ENCODE results near the gene TRAK1. TPM values are rescaled to one million over a fixed set of nuclear protein-coding genes. Genes with fewer than 3 reads are reported as not detected.
"Not testable (repeated sequence)": the region's sequence is repeated elsewhere in the genome, so short reads cannot be mapped to it uniquely, and the experiment has no call there.

Gene TRAK1
- total RNA-seq, 1 donor from 2014 or later, result 21.2 TPM

DNA sequence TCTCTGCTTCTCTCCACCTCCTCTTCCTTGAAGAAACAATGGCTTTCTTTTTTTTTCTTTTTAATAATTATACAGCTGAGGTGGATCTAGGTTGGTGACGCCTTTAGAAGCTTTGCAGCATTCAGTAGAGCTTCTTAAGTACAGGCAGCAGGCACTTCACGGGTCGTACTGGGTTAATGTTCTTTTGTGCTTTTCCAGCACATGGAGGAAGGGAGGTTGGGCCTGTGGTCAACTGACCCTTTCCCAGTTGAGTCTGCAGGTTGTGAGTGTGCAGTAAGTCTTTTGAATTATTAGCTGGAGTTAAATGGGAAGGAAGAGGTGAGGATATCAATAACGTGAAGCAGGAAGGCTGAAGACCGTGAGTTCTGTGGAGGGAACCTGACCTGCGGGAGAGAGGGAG, 7.0 kb downstream of the TRAK1 start:
- no peak for ATAC-seq

DNA sequence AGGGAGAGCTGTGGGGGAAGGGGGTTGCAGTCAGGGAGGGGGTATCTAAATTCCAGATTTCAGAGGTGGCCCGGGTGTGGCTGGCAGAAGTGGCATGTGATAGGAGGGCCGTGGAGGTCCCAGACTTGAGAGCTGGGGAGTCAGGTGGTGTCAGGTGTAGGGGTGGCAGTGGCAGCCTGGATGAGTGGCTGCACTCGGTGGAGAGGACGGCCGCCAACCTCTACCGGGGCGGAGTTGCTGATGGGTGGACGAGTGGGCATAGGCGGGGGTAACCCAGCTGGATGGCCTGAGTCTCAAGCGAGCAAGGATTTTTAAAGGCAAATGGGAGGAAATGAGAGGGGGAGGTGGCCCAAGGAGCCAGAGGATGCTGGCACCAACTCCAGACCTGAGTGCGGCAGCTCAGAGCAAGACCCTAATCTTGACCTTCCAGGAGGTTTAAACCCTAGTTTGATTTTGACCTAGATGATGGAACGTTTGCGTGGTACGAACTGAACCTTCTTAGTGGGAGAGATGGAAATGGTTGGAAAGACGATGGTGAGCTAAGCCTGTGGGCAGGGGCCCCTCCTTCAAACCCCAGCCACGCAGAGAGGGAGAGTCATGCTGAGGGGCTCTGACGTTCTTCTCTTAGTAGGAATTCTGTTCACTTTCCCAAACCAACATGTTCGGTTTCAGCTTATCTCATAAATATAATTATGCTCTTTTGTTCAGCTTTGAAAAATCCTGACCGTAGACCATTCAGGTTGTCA, 8.0 kb downstream of the TRAK1 start:
- peak; percentile 9 for ATAC-seq

DNA sequence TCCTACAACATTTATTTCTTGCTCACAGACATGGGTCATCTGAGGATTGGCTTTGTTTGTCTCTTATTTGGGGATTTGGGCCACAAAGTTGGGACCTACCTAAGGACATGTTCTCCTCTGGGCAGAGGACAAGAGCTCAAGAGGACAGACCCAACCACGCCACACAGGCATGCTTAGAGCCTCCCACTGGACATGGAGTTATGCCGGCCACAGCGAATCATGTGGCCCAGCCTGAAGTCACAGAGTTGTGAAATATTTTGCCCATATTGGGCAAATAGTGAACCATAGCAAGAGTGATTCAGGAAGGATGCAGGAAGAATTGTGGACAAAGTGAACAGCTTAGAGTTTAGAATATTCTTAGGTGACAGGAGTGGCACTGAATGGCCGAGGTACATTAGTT, 9.9 kb downstream of the TRAK1 start:
- ATAC-seq, result peak; percentile 45

DNA sequence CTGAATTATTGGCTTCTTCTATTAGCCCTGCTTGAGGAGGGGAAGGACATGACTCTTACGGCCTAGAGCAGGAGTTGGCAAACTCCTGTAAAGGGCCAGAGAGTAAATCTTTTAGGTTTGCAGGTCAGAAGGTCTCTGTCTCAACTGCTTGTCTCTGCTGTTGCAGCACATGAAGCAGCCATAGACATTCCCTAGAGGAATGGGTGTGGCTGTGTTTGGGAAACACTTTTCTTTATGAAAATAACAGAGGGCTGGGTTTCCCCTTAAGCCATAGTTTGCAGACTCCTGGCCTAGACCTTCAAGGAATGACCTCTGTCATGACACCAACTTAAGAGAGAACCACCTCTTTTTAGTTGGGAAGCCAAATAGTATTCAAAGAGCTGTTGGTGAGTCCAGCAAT, 10.3 kb downstream of the TRAK1 start:
- ATAC-seq, result peak; percentile 17

GRCh38 chr3:42102571-42102970, 11.4 kb downstream of the TRAK1 start:
- peak; percentile 44 for ATAC-seq

DNA sequence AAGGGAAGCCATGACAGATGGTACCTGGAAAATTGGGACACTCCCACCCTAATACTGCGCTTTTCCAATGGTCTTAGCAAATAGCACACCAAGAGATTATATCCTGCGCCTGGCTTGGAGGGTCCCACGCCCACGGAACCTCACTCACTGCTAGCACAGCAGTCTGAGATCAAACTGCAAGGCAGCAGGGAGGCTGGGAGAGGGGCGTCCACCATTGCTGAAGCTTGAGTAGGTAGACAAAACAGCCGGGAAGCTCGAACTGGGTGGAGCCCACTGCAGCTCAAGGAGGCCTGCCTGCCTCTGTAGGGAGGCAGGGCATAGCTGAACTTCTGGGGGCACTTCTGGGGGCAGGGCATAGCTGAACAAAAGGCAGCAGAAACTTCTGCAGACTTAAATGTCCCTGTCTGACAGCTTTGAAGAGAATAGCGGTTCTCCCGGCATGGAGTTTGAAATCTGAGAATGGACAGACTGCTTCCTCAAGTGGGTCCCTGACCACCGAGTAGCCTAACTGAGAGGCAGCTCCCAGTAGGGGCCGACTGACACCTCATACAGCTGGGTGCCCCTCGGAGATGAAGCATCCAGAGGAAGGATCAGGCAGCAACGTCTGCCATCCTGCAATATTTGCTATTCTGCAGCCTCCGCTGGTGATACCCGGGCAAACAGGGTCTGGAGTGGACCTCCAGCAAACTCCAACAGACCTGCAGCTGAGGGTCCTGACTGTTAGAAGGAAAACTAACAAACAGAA, 12.9 kb downstream of the TRAK1 start:
- ATAC-seq, result not testable (repeated sequence)

DNA sequence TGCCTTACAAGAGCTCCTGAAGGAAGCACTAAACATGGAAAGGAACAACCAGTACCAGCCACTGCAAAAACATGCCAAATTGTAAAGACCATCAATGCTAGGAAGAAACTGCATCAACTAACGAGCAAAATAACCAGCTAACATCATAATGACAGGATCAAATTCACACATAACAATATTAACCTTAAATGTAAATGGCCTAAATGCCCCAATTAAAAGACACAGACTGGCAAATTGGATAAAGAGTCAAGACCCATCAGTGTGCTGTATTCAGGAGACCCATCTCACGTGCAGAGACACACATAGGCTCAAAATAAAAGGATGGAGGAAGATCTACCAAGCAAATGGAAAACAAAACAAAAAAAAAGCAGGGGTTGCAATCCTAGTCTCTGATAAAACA, 14.8 kb downstream of the TRAK1 start:
- not testable (repeated sequence) for ATAC-seq

- no peak for ATAC-seq
Observed at GRCh38 chr3:42106646-42107045, 15.5 kb downstream of the TRAK1 start.

DNA sequence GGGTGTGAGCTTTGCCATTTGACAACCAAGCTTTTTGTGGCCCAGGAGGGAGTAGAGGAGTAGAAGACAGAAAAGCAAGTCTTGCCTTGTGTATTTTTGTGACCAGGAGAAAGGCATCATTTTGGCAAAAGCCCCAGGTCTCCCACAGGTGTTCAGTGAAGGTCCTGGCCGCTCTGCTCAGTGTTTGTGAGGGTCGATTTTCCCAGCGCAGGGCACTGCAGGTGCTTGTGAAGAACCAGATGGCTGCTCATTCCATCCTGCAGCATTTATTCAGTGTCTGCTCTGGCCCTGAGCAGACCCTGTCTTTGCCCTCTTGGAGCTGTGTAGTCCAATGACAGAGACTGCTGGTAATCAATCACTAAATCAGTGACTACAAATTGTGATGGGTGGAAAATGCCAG, 19.5 kb downstream of the TRAK1 start:
- ATAC-seq, result no peak

DNA sequence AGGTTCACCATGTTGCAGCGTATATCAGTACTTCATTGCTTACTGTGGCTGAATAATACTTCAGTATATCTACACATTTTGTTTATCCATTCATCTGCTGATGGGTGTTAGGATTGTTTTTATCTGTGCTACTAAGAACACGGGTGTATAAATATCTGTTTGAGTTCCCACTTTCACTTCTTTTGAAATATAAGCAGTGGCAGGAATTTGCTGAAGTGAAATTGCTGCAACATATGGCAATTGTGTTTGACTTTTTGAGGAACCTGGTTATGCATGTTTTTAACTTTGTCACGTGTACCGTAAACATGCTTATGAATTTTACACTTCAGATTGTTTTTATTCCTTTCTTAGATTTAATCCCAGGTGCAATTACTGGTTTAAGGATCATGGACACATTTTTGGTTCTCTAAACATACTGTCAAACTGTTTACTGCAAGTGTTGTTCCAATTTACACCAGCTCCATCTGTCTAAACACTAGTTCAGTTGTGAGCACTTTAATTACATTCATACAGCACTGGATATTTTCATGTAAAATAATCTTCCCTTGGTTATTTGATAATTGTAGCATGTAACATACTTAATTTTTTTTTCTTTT, 23.1 kb downstream of the TRAK1 start:
- ATAC-seq, result no peak

DNA sequence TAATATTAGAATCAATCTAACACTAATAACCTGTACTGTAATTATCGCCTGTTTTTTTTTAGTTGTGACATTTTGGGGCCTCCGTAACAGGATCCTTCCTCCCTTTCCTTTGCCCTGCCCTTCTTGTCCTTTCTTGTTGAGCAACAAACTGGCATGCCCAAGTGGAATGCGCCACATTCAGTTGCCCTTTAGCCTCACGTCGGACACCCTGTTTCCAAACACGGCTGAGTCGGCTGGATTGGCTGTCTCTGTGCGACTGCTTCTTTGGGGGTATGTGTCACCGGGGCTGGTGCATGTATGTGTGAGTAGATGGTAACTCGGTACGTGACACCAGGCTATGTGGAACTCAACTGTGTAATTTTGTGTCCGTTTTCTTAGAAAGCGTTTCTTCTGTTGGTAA, 24.1 kb downstream of the TRAK1 start:
- ATAC-seq, result no peak

GRCh38 chr3:42115946-42116345, 24.8 kb downstream of the TRAK1 start:
- ATAC-seq, result no peak

- no peak for ATAC-seq
Observed at GRCh38 chr3:42116466-42116865, 25.3 kb downstream of the TRAK1 start.

DNA sequence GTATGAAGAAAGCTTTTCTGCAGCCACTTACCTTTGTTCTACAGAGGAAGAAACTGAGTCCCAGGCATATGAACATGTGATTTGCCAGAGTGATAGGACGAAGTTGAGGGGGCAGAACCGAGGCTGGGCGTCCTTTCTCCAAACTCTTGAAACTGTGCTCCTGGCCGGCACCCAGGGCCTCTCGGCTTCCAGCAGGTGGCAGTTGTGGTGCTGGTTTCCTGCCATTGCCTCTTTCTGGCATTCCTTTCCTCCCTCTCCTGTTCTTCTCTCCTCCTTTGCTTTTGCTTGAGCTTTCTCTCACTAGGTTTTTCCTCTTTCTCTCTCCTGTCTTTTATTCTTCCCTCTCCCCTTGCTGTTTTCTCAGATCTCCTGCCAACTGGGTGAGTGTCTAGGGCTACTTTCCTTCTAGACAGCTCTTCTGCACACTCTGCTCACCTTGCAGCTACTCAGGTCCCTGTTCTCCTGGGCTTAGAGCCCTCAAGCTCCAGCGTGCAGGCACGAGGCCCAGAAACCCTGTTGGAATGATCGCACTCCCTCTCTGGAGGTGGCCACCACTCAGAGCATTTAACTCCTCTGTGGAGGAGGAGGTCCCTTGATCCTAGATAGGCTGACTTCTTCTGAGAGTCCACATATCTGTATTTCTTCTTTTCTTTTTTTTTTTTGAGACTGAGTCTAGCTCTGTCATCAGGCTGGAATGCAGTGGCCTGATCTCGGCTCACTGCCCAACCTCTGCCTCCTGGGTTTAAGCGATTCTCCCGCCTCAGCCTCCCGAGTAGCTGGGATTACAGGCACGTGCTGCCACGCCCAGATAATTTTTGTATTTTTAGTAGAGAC, 26.2 kb downstream of the TRAK1 start:
- ATAC-seq, result peak; percentile 27

DNA sequence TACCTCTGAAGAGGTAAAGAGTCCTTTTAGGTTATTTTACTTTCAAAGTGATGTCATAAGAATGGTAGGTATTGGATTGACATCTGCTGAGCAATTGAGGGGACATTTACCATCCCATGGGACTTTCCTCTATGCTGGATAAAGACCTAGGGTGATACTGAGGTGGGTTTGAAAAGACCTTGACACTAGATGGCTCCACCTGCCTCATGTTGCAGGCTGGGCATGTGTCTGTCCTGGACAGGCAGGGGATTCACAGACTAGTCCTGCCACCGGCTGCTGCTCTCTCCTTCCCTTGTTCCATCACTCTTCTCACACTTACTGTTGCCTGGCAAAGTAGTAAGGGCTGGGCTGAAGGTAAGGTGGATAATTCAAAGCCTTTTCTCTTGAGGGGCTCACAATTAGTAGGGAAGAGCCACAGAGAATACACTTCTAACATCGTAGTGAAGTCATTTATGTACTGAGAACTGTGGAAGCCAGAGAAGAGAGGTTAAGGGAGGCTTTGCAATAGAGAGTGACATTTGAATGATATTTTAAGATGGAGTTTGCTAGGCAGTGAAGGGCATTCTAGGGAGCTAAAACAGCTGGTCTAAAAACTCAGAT, 27.7 kb downstream of the TRAK1 start:
- peak; percentile 30 for ATAC-seq

GRCh38 chr3:42119561-42120355, 28.6 kb downstream of the TRAK1 start:
- no peak for ATAC-seq

DNA sequence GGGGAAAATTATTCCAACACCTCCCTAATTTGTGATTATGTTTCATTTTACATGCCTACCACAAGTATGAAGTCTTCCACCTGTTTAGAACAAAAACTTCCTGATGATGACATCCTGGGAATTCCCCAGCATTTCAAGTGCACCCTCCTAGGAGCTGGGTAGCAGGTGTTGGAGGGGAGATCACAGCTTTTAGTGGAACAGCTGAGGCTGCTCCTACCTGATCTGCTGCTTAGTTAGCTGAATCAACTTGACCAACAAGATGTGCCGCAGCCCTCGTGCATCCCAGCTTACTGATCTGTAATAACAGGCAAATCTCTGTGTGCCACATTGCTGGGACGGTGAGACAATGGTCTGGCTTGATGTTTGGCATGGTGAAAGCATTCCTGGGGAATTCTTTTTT, 29.7 kb downstream of the TRAK1 start:
- peak; percentile 48 for ATAC-seq

GRCh38 chr3:42122261-42123011, 31.3 kb downstream of the TRAK1 start:
- ATAC-seq, result peak; percentile 61

DNA sequence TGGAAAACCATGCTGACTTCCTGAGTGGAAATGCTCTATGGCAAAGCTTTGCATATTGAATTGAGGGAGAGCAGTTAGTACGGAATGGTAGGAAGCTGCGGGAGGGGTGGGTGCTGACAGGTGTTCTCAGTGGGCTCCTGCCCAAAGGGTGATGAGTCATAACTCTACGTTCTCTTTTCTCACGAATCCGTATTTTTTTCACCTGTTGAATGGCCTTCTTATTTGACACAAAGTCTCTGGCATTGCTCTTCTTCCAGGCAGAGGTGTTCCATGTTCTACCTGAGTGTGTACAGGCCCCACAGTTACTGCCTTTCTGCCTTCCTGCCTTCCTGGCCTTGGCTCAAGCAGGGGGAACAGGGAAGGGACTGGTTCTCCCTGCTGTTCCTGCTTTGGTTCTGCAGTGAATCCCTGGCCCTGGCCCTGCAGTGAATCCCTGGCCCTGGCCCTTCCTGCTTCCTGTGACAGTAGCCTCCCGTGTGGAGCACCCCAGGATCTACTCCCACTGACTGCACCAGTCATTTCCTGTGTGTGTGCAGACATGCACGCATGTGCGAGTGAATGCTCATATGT, 31.9 kb downstream of the TRAK1 start:
- peak; percentile 87 for ATAC-seq

All from esophagus mucosa (tissue), 1 donor.